ENCODE results near the gene TCHHL1. TPM values are rescaled to one million over a fixed set of nuclear protein-coding genes. Genes with fewer than 3 reads are reported as not detected.

TCHHL1 gene
- total RNA-seq (2022; extraction: Qiagen RNA extraction; ENCODE audit: low read depth), result not detected in 5 replicates

DNA sequence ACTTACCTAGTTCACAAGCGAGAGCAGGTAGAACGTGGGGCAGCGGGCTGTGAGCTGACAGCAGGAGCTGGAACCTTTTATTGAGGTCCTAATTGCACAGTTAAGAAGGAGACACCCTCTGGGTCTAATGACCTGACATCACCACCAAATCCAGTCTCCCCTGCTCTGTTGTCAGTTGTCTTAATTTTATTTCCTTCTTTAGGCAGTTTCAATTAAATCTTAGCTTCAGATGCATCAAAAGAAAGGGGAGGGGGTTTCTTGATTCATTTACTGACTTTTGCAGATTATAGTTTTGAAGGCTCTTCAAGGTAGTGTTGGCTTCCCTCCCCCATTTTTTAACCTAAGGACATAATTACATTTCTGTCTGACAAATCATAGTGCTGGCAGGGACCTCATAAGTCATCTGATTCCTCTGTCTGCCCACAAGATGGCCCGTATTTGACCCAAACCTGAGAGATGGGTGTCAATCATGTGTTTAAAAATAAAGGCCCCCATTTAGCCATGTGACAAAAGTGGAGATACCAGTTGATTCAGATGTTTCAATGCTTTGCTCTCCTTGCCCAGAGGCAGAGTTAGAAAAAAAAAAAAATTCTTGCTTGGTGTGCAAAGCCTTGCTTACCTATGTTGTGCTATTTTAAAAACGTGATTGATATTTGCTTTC lies at the start of gene TCHHL1:
TSS of gene TCHHL1 (minus strand) at position 51 of the 661 bp plus-strand sequence. CDS start 921 bp downstream, outside the sequence.

DNA sequence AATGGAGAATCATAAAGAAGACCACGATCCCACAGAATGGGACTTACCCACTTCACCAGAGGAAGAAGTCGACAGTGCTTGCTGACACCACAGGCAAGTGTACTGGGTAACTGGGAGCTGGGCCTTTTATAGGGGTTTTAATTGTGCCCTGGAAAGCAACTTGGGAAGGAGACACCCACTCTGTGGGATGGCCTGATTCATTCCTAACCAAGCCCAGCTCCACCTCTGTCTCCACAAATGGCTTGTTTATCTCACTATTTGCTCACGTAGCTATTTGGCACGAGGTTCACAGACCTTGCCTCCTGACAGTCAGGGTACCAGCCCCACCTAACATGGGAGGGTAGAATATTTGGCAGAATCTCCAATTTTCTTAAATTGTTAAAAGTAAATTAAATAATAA lies 26.5 kb upstream of the TCHHL1 start, which contains the start of gene TCHH:
TSS of gene TCHH (minus strand) at position 101 of the 400 bp plus-strand sequence. CDS start 1,364 bp downstream, outside the sequence.

DNA sequence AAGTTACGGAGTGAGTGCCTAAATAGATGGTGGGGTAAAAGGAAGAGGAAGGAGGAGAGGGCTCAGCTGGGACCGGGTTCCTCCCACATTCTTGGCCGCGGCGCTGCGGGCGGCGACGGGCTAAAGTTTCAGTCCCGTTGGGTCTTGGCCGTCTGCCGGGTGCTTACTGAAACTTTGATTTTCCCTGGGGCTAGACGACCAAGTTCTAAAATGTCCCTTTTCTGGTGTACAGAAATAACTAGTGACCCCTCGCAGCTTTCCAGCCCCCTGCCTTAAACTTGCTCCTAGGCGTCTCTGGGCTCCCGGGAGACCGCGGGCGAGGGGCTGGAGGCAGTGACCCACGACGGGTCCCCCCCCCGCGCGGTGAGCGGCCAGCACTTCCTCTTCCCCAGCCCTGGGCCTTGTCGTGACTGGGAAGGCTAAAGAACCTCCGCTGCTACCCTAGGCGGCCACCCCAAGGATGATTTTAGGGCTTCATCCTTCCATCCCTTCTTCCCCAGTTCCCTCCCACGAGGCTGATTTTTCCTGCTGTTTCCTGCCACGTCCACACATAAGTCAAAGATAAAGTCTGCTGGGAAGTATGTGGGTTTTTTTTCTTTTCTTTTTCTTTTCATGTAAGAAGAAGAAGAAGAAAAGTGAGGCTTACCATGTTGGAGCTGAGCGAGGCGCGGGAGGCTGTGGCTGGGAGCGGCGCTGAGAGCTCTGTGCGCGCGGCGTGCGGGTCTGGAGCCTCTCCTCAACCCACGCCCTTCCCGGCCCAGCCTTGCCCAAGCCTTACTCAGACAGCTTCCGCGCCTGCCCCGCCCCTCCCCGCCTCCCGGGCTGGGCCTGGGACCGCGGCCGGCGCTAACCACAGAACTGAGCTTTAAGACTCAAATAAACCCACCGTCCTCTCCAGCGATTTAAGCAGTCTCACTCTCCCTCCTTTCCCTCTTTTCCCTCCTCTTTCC lies 52.3 kb downstream of the TCHHL1 start, which contains the start of gene S100A11:
TSS of gene S100A11 (minus strand) at position 738 of the 950 bp plus-strand sequence. CDS start at position 649, 89 bp downstream.

Other genes with a start within 250 kb of the TCHHL1 start
- not detected in 5 replicates for gene C2CD4D, start 249.2 kb downstream of the TCHHL1 start, total RNA-seq (2022; extraction: Qiagen RNA extraction; ENCODE audit: low read depth)
- not detected in 5 replicates for gene THEM5, start 235.4 kb downstream of the TCHHL1 start, total RNA-seq (2022; extraction: Qiagen RNA extraction; ENCODE audit: low read depth)
- gene THEM4, start 179.6 kb downstream of the TCHHL1 start, total RNA-seq (2022; extraction: Qiagen RNA extraction; ENCODE audit: low read depth), result 12.1 to 15.5 TPM (median 14.1 TPM) in 5 replicates
- gene S100A10, start 95.2 kb downstream of the TCHHL1 start, total RNA-seq (2022; extraction: Qiagen RNA extraction; ENCODE audit: low read depth), result 1,857 to 2,427 TPM (median 2,095 TPM) in 5 replicates
- 1,713 to 1,961 TPM (median 1,862 TPM) in 5 replicates for gene S100A11, start 52.1 kb downstream of the TCHHL1 start, total RNA-seq (2022; extraction: Qiagen RNA extraction; ENCODE audit: low read depth)
- 0.14 to 0.33 TPM (median 0.22 TPM) in 5 replicates for gene TCHH, start 26.4 kb upstream of the TCHHL1 start, total RNA-seq (2022; extraction: Qiagen RNA extraction; ENCODE audit: low read depth)
- not detected in 5 replicates for gene RPTN, start 70.2 kb upstream of the TCHHL1 start, total RNA-seq (2022; extraction: Qiagen RNA extraction; ENCODE audit: low read depth)
- not detected in 5 replicates for gene HRNR, start 135.1 kb upstream of the TCHHL1 start, total RNA-seq (2022; extraction: Qiagen RNA extraction; ENCODE audit: low read depth)
- gene FLG, start 236.2 kb upstream of the TCHHL1 start, total RNA-seq (2022; extraction: Qiagen RNA extraction; ENCODE audit: low read depth), result not detected in 5 replicates